Inflammatory macrophage treated with lipopolysaccharide for 4 hours (primary cell): ENCODE results near the gene SLC17A9.
A peak's percentile ranks its signal among the peaks of the same experiment; 100 is the strongest.
"Not testable (repeated sequence)": the region's sequence is repeated elsewhere in the genome, so short reads cannot be mapped to it uniquely, and the experiment has no call there.

Experiments used
- DNase-seq: peaks from one replicate; pipeline ENCODE4 v3.0.0-alpha.2; 2020

The SLC17A9 gene

DNA sequence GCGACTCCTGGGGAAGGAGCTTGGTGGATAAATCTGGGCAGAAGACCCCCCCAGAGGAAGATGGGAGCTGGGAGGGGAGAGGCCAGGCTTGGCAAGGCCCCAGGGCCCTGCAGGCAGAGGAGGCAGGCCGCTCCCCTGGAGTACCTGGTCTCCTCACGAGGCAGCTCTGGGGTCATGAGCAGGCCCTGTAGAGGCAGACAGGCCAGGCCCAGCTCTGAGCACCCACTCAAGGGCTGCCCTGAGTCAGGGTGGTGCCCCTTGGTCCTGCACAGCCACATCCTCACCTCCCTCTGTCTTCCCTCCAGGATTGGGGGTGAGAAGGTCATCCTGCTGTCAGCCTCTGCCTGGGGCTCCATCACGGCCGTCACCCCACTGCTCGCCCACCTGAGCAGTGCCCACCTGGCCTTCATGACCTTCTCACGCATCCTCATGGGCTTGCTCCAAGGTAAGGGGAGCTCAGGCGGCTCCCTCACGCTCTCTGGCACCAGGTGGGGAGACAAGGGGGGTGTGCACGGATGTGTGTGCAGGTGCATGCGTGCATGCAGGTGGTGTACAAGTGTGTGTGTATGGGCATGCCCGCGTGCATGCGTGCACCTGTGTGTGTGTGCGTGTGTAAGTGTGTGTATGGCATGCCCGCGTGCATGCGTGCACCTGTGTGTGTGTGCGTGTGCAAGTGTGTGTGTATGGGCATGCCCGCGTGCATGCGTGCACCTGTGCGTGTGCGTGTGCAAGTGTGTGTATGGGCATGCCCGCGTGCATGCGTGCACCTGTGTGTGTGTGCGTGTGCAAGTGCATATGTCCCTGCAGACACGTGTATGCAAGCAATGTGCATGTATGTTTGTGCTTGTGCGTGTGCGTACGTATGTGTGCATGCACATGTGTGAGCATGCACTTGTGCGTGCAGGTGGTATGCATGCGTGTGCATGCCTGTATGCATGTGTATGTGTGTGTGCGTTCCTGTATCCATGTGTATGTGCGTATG lies 4.9 kb downstream of the SLC17A9 start:
- no peak for DNase-seq

DNA sequence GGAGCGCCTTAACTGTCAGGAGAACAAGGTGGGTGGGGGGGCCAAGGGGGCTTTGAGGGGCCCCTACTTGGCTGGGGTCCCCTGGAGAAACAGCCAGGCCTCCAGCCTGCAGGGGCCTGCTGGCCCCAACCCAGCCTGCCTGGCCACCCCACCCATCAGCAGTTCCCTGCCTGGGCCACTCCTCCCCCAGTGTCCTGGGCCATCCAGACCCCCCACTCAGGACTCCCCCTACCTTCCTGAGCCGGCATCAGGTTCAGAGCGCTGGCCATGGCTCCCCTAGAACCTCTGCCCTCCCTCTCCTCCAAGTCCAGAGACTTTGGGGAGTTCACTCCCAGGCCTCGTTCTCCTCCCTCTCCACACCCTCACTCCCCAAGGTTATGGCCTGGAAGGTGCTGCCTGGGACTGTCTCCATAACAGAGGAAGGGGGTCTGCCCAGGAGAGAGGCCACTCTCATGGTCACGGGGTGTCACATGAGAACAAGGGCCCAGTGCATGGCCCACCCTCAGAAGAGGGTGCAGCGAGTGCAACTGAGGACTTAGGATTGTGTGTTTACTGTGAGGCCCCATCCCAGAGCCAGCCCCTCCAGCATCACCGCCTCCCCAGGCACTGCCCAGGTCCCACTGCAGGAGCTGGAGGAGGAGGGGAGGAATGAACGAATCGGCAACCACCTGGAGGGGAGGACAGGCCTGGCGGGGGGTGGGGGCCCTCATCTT lies 6.0 kb downstream of the SLC17A9 start:
- no peak for DNase-seq

GRCh38 chr20:62959101-62959971 lies 6.8 kb downstream of the SLC17A9 start:
- DNase-seq, result no peak

GRCh38 chr20:62959998-62960436 lies 7.5 kb downstream of the SLC17A9 start:
- DNase-seq, result no peak

GRCh38 chr20:62960446-62961309 lies 8.2 kb downstream of the SLC17A9 start:
- DNase-seq, result not testable (repeated sequence)

- no peak for DNase-seq
These were observed 8.8 kb downstream of the SLC17A9 start for GRCh38 chr20:62961310-62961783.

DNA sequence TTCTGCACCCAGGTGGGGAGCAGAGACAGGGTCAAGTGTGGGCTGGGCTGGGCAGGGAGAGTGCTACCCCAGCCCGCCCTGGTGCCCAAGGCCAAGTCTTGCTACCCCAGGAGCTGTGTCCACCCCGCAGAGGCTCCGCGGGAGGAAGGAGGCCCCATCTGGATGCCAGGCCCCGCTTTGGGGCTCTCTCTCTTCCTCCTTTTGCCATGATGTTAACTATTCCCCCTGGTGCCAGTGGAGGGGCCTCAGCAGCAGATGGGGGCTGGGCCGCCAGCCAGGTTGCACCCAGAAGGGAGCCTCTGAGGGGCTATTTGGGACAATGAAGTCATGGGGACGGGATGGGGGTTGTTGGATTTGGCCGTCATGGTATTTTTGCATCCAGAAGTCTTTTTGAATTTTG lies 9.3 kb downstream of the SLC17A9 start:
- DNase-seq, result no peak

- DNase-seq, result no peak
These were observed 9.8 kb downstream of the SLC17A9 start for GRCh38 chr20:62962221-62962879.

DNA sequence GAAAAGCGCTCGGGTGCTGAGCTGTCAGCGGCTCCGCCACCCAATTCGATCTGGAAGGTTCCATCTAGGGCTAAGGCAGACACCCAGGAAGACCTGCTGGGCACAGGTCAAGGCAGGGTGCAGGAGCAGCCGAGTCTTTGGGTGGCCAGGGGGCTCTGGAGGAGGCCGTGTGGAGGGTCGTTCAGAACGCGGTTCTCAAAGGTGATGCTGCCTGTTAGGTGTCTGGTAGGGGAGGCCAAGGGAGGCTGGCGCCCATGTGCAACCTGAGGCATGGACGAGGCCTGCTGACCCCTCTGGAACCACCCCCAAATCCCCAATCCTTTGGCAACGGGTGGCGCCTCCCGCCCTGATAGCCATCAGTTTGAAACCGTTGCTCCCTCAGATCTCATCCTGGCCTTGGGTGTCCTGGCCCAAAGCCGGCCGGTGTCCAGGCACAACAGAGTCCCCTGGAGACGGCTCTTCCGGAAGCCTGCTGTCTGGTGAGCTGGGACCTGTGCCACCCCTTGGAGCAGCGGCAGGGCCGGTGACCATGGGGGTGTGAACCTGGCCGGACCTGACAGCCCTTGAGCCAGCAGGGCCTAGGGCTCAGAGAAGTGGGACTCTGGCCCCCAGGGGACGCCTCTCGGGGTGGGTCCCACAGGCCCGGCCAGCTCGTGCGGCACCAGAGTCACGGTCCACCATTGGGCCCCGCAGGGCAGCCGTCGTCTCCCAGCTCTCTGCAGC lies 10.5 kb downstream of the SLC17A9 start:
- no peak for DNase-seq

- DNase-seq, result no peak
These were observed 11.3 kb downstream of the SLC17A9 start for GRCh38 chr20:62963614-62964397.

DNA sequence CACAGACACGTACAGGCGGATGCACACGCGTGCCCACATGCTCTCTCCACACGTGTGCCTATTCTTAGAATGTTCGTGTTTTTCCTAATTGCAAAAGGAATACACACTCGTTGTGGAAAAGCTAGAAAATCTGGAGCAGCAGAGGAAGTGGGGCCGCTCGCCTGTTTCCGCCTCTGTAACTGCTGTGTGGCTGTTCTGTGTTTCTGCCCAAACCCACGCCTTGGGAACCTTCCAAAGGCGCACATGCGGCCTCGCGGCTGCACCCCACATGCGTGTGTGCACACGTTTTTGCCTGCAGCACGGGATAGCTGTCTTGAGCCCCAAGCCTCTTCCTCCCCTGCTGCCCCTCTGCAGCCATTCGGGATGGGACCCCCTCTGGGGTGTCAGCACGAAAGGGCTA lies 12.2 kb downstream of the SLC17A9 start:
- peak; percentile 18 for DNase-seq

- DNase-seq, result no peak
These were observed 12.9 kb downstream of the SLC17A9 start for GRCh38 chr20:62965363-62965771.

GRCh38 chr20:62966212-62967148 lies 14.0 kb downstream of the SLC17A9 start:
- DNase-seq, result no peak

DNA sequence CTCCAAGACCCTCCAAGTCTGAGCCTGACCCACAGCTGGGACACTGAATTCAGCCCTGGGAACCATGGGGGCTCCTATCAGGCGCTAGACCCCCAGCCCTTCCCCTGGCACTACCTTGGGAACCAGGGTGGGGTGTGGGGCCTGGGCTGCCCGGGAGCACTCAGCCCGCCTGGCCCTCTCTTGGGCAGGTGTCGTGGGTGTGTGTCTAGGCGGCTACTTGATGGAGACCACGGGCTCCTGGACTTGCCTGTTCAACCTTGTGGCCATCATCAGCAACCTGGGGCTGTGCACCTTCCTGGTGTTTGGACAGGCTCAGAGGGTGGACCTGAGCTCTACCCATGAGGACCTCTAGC lies 14.6 kb downstream of the SLC17A9 start:
- DNase-seq, result no peak

GRCh38 chr20:62967628-62968351 lies 15.3 kb downstream of the SLC17A9 start:
- no peak for DNase-seq

DNA sequence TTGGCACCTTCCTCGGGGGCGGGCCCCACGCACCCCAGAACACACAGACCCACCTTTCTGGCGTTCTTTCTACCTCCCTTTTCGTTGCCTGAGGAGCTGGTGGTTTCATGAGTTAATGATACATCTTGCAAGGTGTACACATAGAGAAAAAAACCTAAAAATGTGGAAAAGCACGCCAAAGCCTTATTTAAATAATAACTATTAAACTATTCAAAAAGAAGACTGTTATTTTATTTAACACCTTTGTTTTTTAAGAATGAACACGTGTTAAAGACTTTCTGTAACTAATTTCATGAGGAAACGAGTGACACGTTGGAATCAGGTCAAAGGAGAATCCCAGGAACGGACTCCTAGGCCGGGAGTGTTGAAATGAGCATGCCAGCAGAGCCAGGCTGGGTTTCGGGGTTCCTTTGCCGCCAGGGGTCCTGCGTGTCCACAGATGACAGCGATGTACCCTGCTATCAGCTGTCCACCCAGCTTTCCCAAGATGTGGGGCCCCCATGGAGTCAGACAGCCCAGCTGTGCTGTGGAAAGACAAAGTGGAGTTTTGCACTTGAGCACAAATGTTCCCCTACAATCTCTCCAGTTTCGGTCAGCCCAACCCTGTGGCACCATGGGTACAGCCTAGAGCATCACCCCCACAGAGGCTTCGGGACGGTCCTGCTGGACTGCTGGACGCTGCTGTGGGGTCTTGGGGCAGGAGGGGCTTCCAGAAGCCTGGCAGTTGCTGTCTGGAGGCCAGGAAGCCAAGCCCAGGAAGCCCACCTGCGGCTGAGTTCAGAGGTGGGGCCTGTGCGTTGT lies 16.1 kb downstream of the SLC17A9 start:
- no peak for DNase-seq

DNA sequence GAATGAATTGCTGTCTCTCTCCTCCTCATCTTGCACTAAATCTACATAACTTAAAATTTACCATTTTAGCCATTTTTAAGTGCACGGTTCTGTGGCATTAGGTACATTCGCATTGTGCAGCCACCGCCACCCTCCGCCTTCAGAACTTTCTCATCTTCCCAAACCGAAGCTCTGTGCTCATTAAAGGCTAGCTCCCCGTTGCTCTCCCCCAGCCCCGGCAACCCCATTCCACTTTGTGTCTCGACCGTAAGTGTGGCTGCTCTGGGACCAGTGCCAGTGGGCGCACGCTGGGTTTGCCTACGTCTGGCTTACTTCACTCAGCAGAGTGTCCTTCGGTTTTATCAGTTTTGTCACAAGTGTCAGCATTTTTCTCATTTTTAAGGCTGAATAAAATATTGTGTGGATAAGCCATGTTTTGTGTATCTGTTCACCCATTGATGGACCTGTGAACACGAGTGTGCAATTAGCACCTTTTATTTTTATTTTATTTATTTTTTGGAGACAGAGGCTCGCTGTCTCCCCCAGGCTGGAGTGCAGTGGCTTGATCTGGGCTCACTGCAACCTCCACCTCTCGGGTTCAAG lies 16.8 kb downstream of the SLC17A9 start:
- DNase-seq, result no peak
